ENCODE measurements around the gene ZNF491.

DNA sequence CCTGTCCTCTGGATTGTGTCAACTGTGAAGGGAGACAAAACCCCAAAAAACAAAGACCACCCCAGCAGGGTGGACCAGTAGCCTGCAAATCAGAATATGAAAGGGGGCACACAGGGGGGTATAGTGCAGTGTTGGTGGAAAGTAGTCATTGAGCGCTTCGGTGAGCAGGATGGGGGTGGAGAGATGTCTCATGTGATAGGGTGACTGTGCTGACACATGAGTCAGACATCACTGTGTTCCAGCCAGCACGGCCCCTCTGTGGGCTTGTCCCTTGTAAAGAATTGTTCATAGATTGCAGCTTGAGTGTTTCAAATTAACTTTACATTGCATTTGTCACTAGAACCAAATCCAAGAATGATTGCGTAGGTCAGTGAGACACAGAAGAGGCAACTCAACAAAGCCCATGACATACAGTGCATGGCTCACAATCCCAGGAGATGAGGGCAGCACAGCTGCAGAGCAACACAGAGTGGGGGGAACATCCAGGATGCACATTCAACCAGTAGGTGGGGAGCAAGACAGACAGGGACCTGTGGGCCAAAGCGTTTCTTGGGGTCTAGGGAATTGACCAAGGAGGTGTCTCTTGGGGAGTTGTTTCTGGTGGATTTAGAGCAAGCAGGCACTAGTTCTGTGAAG, 23.3 kb downstream of the ZNF491 start:
- TF ChIP-seq CTCF (conservative IDR thresholded peaks at IDR 0.05; ENCODE audit: low read length) = no peak
- no peak for TF ChIP-seq EZH2phosphoT487 (IDR thresholded peaks at IDR 0.05; ENCODE audit: borderline replicate concordance, low read depth, low read length)

Data from OCI-LY7 (cell line).